GM21526 (cell line): ENCODE measurements around the gene MYO3A.

Experiments used
- ATAC-seq: cut with Tn5 transposase; IDR thresholded peaks from one replicate; pipeline ENCODE4 v1.9.1; 2021; ENCODE audit warnings: moderate library complexity; ENCODE audit not compliant: unreplicated experiment, low FRiP score

The MYO3A gene, protein sequence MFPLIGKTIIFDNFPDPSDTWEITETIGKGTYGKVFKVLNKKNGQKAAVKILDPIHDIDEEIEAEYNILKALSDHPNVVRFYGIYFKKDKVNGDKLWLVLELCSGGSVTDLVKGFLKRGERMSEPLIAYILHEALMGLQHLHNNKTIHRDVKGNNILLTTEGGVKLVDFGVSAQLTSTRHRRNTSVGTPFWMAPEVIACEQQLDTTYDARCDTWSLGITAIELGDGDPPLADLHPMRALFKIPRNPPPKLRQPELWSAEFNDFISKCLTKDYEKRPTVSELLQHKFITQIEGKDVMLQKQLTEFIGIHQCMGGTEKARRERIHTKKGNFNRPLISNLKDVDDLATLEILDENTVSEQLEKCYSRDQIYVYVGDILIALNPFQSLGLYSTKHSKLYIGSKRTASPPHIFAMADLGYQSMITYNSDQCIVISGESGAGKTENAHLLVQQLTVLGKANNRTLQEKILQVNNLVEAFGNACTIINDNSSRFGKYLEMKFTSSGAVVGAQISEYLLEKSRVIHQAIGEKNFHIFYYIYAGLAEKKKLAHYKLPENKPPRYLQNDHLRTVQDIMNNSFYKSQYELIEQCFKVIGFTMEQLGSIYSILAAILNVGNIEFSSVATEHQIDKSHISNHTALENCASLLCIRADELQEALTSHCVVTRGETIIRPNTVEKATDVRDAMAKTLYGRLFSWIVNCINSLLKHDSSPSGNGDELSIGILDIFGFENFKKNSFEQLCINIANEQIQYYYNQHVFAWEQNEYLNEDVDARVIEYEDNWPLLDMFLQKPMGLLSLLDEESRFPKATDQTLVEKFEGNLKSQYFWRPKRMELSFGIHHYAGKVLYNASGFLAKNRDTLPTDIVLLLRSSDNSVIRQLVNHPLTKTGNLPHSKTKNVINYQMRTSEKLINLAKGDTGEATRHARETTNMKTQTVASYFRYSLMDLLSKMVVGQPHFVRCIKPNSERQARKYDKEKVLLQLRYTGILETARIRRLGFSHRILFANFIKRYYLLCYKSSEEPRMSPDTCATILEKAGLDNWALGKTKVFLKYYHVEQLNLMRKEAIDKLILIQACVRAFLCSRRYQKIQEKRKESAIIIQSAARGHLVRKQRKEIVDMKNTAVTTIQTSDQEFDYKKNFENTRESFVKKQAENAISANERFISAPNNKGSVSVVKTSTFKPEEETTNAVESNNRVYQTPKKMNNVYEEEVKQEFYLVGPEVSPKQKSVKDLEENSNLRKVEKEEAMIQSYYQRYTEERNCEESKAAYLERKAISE (N-terminal part only)

GRCh38 chr10:25933653-25934608 is at the start of gene MYO3A:
Gene MYO3A (plus strand): TSS chr10:25934229. CDS start chr10:25952111, 17,882 bp downstream.
- ATAC-seq = no peak

DNA sequence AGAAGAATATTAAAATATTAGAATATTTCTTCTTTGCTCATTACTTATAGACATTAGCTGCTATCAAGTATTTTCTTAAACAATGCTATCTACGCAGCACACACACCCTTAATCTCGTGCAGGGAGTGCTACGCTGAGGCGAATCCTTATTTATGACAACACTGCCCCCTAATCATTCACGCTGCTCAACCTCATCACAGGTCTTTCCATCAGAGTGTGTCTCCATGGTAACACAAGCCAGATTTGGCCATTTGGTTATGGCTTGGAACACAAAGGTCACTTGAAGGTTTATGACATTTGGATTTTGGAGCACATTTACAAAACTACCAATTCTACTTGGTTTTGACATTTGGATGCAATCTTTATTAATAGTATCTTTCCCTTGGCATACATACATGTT is 45.4 kb upstream of the MYO3A start:
- no peak for ATAC-seq

- ATAC-seq = no peak
These were observed 43.0 kb upstream of the MYO3A start for GRCh38 chr10:25890995-25891394.

GRCh38 chr10:25895856-25896255 is 38.2 kb upstream of the MYO3A start:
- ATAC-seq = no peak

DNA sequence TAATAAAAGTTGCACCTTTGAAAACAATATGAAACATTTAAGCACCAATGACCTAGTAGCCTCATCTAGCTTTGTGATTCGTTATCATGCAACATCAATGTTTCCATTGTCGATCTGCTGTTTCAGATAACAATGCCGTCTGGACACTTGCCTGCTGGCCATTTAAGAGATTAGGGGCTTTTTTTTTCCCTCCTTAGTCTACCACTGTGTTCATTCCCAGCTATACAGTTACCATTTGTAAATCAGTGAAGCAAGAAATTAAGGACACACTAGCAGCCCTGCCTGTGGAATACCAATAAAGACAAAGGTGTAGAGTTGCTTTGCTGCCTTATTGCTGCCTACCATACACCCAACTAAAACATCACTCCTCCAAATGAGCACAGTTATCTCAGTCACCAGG is 37.6 kb upstream of the MYO3A start:
- ATAC-seq = no peak

GRCh38 chr10:25899304-25899703 is 34.7 kb upstream of the MYO3A start:
- no peak for ATAC-seq

GRCh38 chr10:25901199-25901598 is 32.8 kb upstream of the MYO3A start:
- no peak for ATAC-seq

GRCh38 chr10:25902002-25902401 is 32.0 kb upstream of the MYO3A start:
- ATAC-seq = peak; percentile 69

- ATAC-seq = no peak
These were observed 26.8 kb upstream of the MYO3A start for GRCh38 chr10:25907261-25907660.

- no peak for ATAC-seq
These were observed 21.2 kb upstream of the MYO3A start for GRCh38 chr10:25912866-25913265.

- no peak for ATAC-seq
These were observed 19.3 kb upstream of the MYO3A start for GRCh38 chr10:25914776-25915175.

GRCh38 chr10:25934621-25935139 is 651 bp downstream of the MYO3A start:
- peak; percentile 82 for ATAC-seq

GRCh38 chr10:25938405-25938804 is 4.4 kb downstream of the MYO3A start:
- ATAC-seq = no peak

- ATAC-seq = no peak
These were observed 10.7 kb downstream of the MYO3A start for GRCh38 chr10:25944771-25945170.

DNA sequence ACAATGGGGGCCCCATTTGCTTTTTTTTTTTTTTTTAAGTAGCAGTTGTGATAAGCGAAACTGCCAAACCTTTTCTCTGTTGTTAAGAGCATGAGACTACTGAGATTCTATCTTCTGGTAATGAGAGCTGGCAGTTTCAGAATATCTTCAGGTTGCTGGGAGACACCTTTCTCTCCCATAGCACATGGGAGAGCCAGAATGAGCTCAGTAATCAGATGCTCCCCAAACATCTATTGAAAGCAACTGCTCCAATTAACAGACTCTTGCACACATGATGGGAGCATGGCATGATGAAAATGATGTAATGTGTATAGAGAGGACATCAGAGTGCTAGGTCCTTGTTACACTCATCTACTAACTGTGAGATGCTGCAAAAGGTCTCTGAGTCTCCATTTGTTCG is 18.8 kb downstream of the MYO3A start:
- no peak for ATAC-seq

DNA sequence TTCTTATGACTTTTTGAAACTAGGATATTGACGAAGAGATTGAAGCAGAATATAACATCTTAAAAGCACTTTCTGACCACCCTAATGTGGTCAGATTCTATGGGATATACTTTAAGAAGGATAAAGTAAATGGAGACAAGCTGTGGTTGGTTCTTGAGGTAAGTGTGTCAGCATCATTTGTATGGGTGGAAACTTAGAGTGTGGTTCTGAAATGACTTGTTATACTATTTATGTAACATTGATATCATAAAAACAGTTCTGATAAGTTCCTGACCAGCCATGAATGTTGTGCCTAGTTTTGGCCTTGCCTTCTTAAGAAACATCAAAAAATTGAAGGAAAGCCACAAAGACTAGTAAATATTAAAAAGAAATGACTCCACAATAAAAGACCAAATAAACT is 20.8 kb downstream of the MYO3A start:
- ATAC-seq = no peak

- no peak for ATAC-seq
These were observed 25.7 kb downstream of the MYO3A start for GRCh38 chr10:25959540-25960232.

GRCh38 chr10:25965584-25965983 is 31.6 kb downstream of the MYO3A start:
- no peak for ATAC-seq

DNA sequence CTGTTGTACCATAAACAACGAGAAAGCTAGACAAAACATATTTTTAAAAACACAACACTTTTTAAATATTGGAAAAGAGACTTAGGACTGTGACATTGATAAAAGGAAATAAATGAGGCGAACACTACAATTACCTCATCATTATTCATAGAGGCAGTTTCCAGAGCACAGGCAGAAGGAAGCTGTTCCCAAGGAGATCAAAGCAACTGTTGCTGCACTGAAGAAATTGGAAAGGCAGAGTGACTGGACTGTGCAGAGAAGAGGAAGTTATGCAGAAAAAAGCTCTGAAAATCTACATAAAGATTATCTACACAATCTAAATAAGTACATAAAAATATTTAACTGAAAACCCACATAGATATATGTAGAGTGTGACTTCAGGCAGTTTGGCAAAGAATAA is 32.8 kb downstream of the MYO3A start:
- no peak for ATAC-seq
